Muscle layer of duodenum (tissue), 2 donors: Measurements from ENCODE around the gene WNT5B.
A peak's percentile ranks its signal among the peaks of the same experiment; 100 is the strongest.

Source experiments
- H3K27ac ChIP-seq: one replicate; pipeline ENCODE4 v1.7.0; 2013; ENCODE audit warnings: mild to moderate bottlenecking, low read length
- H3K27me3 ChIP-seq: one replicate; pipeline ENCODE4 v1.7.0; 2013; ENCODE audit warnings: low read depth, mild to moderate bottlenecking, control low read depth, low read length
- H3K36me3 ChIP-seq, 2 donors: one replicate each; pipeline ENCODE4 v1.7.0; 2013; ENCODE audit warnings: low read length in 2 of 2, control low read depth in 1 of 2, mild to moderate bottlenecking in 1 of 2; ENCODE audit not compliant: insufficient read depth in 2 of 2, control insufficient read depth in 1 of 2
- H3K4me1 ChIP-seq, 2 donors: one replicate each; pipeline ENCODE4 v1.7.0; 2013; ENCODE audit warnings: low read length in 2 of 2, mild to moderate bottlenecking in 2 of 2, control low read depth in 1 of 2, moderate library complexity in 1 of 2; ENCODE audit not compliant: insufficient read depth in 2 of 2, control insufficient read depth in 1 of 2
- H3K4me3 ChIP-seq, 2 donors: one replicate each; pipeline ENCODE4 v1.7.0; 2013; ENCODE audit warnings: low read length in 2 of 2, low read depth in 1 of 2, mild to moderate bottlenecking in 1 of 2
- H3K9me3 ChIP-seq, 2 donors: one replicate each; pipeline ENCODE4 v1.7.0; 2013; ENCODE audit warnings: low read length in 2 of 2, control low read depth in 1 of 2, mild to moderate bottlenecking in 1 of 2; ENCODE audit not compliant: control insufficient read depth in 1 of 2
- donor health status: healthy.

Gene WNT5B

DNA sequence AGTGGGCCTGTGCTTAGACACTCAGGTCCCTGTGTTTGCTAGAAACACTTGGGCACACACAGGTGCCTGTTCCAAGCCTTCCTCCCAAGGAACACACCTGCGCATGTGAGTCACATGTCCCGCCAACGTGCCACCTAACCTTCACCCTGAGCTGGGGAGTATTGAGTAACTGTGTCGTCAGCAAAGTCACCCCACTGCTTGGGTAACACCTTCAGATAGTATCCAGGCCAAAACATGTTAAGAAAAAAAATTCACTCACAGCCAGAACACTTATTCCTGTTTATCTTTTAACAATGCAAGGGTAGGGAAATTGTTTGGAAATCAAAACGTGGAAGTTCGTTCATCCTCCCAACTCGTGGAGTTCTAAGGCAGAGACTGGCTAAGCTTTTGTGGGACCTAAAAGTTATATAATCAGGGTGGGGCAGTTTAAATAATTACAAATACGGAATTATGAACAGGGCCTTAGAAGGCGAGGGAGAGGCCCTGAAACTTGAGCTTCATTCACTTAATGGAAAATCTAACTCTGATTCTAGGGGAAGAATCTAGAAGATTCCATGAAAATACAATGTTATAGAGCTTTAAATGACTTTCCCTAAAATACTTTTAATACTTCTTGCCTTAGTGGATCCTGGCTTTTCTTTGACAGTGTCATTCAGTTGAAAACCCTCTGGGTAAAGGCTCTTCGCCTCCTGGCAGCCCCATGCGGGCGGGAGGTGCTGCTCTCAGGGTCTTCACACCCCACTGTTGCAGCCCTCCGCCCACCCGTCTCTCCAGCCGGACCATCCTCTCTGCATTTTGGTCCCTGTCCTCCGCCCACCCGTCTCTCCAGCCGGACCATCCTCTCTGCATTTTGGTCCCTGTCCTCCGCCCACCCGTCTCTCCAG is 31.5 kb downstream of the WNT5B start:
- Histone ChIP-seq H3K4me3 (peak overlapping the region in 1 of 2 donors; percentile 6), H3K4me1 (peaks cover 0 to 11% of the 10 kb centered on the region in 2 donors), H3K36me3 (no peaks in the 10 kb centered on the region), H3K9me3 (no peaks in the 10 kb centered on the region), H3K27ac (peak overlapping the region; percentile 92), H3K27me3 (no peaks in the 10 kb centered on the region)

DNA sequence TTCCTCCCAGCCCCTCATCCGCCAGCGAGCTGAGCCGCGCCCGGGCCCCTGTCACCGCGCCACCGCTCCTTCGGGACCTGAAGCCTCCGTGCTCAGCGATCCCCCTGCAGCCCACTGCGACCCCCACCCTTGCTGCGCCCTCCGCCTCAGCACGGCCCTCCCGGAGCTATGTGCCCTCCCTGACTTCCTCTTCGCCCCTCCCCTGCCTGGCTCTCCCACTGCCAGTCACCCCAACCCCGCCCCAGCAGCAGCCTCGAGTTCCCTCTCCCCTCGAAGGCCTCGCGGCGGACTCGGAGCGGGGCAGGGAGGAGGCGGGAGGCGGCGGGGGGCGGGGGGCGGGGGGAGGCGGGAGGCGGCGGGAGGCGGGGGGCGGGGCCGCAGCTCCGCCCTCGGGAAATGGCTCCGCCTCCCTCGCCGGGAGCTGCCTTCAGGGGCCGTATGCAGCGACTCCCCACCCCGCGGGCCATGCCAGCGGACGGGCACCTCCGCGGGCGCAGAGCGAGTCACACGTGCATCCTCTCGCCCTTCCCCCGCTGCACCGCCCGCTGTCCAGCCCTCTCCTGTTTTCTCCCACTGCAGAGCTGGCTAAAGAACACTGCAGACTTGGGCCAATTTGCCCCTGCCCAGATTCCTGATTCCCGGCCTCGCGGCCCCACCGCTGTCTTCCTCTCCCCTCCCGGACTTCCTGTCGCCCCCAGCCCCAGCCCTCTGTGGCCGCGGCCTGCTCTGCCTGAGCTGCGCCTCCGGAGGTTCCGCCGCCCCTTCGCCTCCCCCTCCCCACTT is 32.7 kb downstream of the WNT5B start:
- H3K9me3 ChIP-seq, result no peaks in the 10 kb centered on the region
- H3K27me3 ChIP-seq, result no peaks in the 10 kb centered on the region
- H3K4me3 ChIP-seq, result peak overlapping the region in 1 of 2 donors; percentile 60
- H3K4me1 ChIP-seq, result peaks cover 0 to 11% of the 10 kb centered on the region in 2 donors
- H3K36me3 ChIP-seq, result no peaks in the 10 kb centered on the region
- peak overlapping the region; percentile 39 for H3K27ac ChIP-seq

DNA sequence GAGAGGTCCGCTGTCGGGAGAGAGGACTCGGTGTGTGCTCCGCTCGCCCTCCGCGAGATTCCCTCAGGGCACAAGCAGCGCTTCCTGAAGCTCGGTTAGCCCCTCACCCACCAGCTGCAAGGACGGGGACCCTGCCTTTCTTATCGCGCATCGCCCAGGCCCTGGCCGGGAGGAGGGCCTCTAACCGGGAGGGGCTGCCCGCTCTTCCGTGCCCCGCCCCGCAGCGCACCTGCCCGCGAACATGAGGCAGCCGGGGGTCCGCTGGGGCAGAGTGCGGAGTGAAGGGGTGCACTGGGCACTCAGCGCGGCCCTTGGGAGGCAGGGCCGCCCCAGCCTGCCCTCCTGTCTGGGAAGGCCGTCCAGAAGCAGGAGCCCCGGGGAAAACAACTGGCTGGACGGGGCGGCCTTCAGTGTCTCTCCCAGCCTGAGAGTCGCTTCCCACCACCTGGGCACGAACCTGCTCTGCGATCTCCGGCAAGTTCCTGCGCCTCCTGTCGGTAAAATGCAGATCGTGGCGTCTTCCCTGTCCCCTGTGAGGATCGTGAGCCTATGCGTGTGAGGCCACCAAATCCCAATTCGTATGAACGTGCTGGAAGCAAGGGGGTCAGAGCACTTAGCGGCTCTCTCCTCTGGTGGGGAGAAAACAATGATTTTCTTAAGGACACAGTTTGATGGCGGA is 33.9 kb downstream of the WNT5B start:
- no peaks in the 10 kb centered on the region for H3K36me3 ChIP-seq
- peaks cover 0 to 4% of the 10 kb centered on the region in 2 donors for H3K4me1 ChIP-seq
- H3K27ac ChIP-seq, result no peak overlapping the region
- no peak overlapping the region for H3K4me3 ChIP-seq
- H3K27me3 ChIP-seq, result no peaks in the 10 kb centered on the region
- H3K9me3 ChIP-seq, result no peaks in the 10 kb centered on the region

DNA sequence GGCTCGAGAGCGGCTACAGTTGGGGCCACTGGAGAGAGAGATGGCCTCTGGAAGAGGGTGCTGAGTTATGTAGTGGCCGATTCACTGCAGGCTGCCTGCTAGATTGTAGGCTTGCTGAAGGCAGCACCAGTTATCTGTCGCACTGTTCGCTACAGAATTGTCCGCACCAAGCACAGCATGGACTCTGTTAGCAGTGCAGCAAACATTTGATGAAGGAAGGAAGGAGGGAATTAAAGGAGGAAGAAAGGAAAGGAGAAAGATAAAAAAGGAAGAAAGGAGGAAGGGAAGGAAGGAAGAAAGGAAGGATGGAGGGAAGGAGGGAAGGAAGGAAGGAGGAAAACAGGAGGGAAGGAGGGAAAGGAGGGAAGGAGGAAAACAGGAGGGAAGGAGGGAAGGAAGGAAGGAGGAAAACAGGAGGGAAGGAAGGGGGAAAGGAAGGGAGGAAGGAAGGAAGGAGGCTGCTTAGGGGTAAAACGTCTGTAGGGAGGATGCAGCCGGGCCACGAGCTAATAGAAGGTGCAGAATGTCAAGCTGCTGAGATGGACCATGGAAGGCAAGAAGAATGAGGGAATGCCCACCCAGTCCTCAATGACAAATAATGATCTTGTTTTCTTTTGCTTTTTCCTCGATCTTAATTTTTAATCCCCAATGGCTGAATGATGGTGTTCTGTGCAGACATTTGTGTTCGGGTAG is 34.6 kb downstream of the WNT5B start:
- Histone ChIP-seq H3K9me3 (no peaks in the 10 kb centered on the region), H3K36me3 (no peaks in the 10 kb centered on the region), H3K4me3 (no peak overlapping the region), H3K4me1 (peaks cover 0 to 4% of the 10 kb centered on the region in 2 donors), H3K27me3 (no peaks in the 10 kb centered on the region), H3K27ac (no peak overlapping the region)

DNA sequence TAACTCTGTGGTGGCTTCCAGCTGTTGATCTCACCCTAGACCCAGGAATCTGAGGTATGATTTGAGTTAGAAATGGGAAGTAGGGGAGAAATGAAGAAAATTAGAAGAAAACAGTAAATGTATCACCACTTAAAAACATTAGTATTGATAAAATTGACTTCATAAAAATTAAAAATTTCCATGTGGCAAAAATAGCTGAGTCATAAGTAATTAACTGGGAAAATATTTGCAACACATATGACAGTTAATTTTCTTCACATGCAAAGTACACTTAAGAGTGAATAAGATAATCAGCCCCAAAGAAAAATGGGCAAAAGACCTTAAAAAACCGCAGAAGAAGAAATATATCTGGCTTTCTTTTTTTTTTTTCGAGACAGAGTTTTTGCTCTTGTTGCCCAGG is 36.3 kb downstream of the WNT5B start:
- Histone ChIP-seq H3K4me1 (peaks cover 0 to 4% of the 10 kb centered on the region in 2 donors), H3K9me3 (no peaks in the 10 kb centered on the region)

DNA sequence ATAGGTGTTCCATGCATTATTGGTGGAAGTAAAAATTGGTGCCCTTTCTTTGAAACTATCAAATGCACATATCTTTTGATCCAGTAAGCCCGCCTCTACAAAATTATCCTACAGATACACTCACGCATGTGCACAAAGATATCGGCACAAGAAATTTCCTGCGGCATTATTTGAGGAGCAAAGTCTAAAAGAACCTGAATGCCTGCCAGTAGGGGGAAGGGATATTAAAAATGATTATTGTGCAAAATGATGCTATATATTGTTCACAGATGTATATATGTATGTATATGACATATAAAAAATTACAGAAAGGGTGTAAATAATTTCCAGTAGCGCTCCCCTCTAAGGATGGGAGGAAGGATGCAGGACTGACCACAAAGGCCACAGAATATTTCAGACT is 37.2 kb downstream of the WNT5B start:
- Histone ChIP-seq H3K36me3 (no peaks in the 10 kb centered on the region), H3K27me3 (no peaks in the 10 kb centered on the region), H3K4me3 (no peak overlapping the region), H3K27ac (no peak overlapping the region), H3K9me3 (no peaks in the 10 kb centered on the region), H3K4me1 (peaks cover 0 to 3% of the 10 kb centered on the region in 2 donors)

More for the DNA sequence above, 36.3 kb downstream of the WNT5B start:
- no peaks in the 10 kb centered on the region for H3K36me3 ChIP-seq
- H3K27me3 ChIP-seq, result no peaks in the 10 kb centered on the region
- no peak overlapping the region for H3K27ac ChIP-seq
- no peak overlapping the region for H3K4me3 ChIP-seq

DNA sequence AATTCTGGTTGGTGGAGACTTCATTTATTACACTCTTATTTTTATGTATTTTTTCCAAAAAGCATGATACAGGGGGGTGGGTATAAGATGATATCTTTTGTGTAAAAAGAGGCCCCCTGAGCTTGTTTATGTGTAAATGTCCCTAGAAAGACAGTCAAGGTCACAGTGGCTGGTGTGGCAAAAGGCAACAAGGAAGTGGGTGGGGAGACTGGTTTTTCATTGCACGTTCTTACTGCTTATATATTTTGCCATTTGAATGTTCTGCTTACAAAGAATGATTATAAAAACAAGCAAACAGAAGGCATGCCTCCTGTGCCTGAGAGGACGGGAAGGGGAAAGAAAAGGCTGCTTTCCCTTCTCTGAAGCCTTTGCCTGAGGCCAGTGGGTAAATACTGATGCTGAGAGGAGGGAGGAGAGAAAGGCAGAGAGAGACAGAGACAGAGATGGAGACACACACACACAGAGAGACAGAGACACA is 37.7 kb downstream of the WNT5B start:
- no peaks in the 10 kb centered on the region for H3K36me3 ChIP-seq

DNA sequence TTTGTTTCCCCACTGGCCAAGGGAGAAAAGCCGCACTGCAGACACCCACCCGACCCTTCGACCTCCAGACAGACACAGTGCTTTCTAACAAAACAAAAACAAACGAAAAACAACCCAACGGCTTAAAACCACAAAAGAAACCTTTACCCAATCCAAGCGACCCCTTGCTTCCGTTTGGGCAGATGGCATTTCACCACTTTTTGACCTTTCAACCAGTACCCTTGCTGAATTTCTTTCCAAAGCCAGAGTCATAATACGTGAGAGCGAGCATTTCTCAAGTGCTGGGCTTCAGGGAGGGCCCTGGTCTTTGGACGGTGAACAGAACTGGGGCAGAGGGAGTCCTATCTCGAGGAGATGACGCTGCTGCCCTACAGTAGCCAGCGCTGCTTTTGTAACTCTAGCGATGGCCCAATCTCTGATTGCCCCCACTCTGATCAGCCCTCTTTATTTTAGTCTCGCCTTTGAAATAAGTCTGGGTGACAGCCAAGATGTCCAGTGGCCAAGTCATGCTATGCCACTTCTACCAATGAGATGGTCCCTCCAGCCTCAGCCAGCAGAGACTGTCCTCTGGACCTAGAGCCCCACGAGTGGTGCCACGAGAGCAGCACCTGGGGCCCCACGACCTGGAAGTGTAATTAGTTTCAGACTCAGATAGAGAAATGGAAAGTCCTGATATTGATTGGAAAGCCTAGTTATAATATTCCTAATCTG is 40.0 kb downstream of the WNT5B start:
- Histone ChIP-seq H3K27me3 (no peaks in the 10 kb centered on the region), H3K4me1 (no peaks in the 10 kb centered on the region), H3K9me3 (no peaks in the 10 kb centered on the region), H3K4me3 (peak overlapping the region in 1 of 2 donors; percentile 19), H3K27ac (no peak overlapping the region), H3K36me3 (no peaks in the 10 kb centered on the region)

More for the DNA sequence above, 37.7 kb downstream of the WNT5B start:
- Histone ChIP-seq H3K4me3 (no peak overlapping the region), H3K4me1 (no peaks in the 10 kb centered on the region), H3K27me3 (no peaks in the 10 kb centered on the region), H3K9me3 (no peaks in the 10 kb centered on the region), H3K27ac (peak overlapping the region; percentile 65)

DNA sequence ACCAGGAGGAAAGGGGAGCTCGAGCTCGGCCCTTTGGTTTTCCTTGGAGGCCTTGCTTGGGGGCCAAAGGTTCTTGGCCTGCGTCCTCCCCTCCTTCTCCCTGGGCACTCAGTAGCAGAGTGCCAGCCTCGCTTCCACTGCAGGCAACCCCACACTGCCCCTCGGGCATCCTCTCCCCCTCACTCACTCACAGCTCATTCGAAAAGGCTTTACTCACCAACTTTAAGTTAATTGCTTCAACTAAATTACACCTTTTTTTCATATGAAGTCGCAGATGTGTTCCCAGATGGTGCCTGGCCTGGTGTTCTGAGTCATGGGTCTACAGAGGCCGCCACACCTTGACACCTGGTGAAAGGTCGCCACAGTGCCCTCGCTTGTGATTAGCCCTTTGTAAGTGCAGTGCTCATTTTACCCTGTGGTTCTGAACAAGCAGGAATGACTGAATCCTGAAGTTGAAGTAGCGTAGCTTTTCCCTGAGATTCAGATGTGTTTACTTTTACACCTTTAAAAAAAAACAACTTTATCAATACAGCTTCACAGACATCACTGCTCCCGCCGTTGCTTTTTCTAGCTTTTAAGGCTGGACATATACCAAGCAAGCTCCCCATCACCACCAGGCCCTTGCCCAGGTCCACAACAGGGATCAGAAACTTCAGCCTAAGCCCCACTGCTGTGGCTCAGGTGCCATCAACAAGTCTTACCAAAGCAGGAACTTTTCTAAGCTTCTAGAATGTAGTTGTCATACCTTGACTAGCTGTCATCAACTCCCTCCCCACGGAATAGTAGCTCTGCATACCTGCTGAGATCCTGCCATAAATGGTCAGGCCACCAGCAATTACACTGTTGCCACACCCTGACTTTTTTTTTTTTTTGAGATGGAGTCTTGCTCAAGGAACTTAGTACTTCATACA is 41.6 kb downstream of the WNT5B start:
- no peaks in the 10 kb centered on the region for H3K27me3 ChIP-seq

More for the DNA sequence above, 41.6 kb downstream of the WNT5B start:
- Histone ChIP-seq H3K4me1 (no peaks in the 10 kb centered on the region), H3K27ac (peak overlapping the region; percentile 75), H3K9me3 (no peaks in the 10 kb centered on the region), H3K36me3 (no peaks in the 10 kb centered on the region), H3K4me3 (no peak overlapping the region)
